ENCODE results near the gene CCDC194. TPM values are rescaled to one million over a fixed set of nuclear protein-coding genes. Genes with fewer than 3 reads are reported as not detected.

CCDC194 gene
- total RNA-seq, 1 experiment from 2014 or later, result not detected

GRCh38 chr19:17435218-17435617, 41.2 kb upstream of the CCDC194 start:
- Histone ChIP-seq H3K36me3 (ENCODE audit: control insufficient read depth in 1 of 2, insufficient read depth in 2 of 2, low read length in 2 of 2) (no peaks in the 10 kb centered on the region), H3K9me3 (ENCODE audit: control insufficient read depth in 1 of 2, insufficient read depth in 1 of 2, low read depth in 1 of 2, low read length in 2 of 2) (no peaks in the 10 kb centered on the region), H3K4me3 (replicated peaks in 1 of 2; ENCODE audit: low read depth in 1 of 2, low read length in 2 of 2) (no peak overlapping the region), H2AFZ (ENCODE audit: low read depth, low read length, poor library complexity, severe bottlenecking) (no peak overlapping the region), H3K27me3 (ENCODE audit: insufficient read depth, low read length) (no peaks in the 10 kb centered on the region), H3K4me1 (ENCODE audit: control insufficient read depth in 1 of 2, insufficient read depth in 2 of 2, low read length in 2 of 2) (no peaks in the 10 kb centered on the region), H3K9me2 (ENCODE audit: insufficient read depth) (no peaks in the 10 kb centered on the region), H3K79me2 (ENCODE audit: insufficient read depth, low read length) (no peaks in the 10 kb centered on the region), H3K9ac (ENCODE audit: low read length) (no peak overlapping the region), H3K27ac (ENCODE audit: low read depth, low read length) (no peak overlapping the region), H4K20me1 (ENCODE audit: insufficient read depth) (no peaks in the 10 kb centered on the region), H3K4me2 (ENCODE audit: low read length) (no peak overlapping the region)
- RAD21 ChIA-PET (ENCODE audit: low non-redundant PET in 1 of 2, low total read pairs in 2 of 2, uncharacterized antibody in 2 of 2, unreplicated experiment in 2 of 2), result no interaction called here
- TF ChIP-seq POLR2A (IDR thresholded peaks at IDR 0.05; ENCODE audit: borderline replicate concordance, extremely low read depth, insufficient read depth, insufficient read length), result no peak
- no peak for TF ChIP-seq MAX (IDR thresholded peaks at IDR 0.05)
- no peak for TF ChIP-seq JUND (IDR thresholded peaks at IDR 0.05)
- intact Hi-C loops (cut with micrococcal nuclease), result no loop called here
- CTCF ChIA-PET, result no interaction called here
- POLR2A ChIA-PET, result no interaction called here
- ATAC-seq (no peak), DNase-seq (ENCODE audit: low read depth, low spot score) (no peak)
- no TSS peak for BruUV-seq (replicated peaks)

GRCh38 chr19:17431417-17431816, 37.4 kb upstream of the CCDC194 start:
- Histone ChIP-seq H3K36me3 (ENCODE audit: control insufficient read depth in 1 of 2, insufficient read depth in 2 of 2, low read length in 2 of 2) (no peaks in the 10 kb centered on the region), H3K4me3 (replicated peaks in 1 of 2; ENCODE audit: low read depth in 1 of 2, low read length in 2 of 2) (no peak overlapping the region), H4K20me1 (ENCODE audit: insufficient read depth) (no peaks in the 10 kb centered on the region), H3K4me1 (ENCODE audit: control insufficient read depth in 1 of 2, insufficient read depth in 2 of 2, low read length in 2 of 2) (peaks cover 9 to 13% of the 10 kb centered on the region in 2 experiments), H3K79me2 (ENCODE audit: insufficient read depth, low read length) (no peaks in the 10 kb centered on the region), H3K4me2 (ENCODE audit: low read length) (no peak overlapping the region), H3K27me3 (ENCODE audit: insufficient read depth, low read length) (no peaks in the 10 kb centered on the region), H3K9me2 (ENCODE audit: insufficient read depth) (no peaks in the 10 kb centered on the region), H2AFZ (ENCODE audit: low read depth, low read length, poor library complexity, severe bottlenecking) (no peak overlapping the region), H3K9me3 (ENCODE audit: control insufficient read depth in 1 of 2, insufficient read depth in 1 of 2, low read depth in 1 of 2, low read length in 2 of 2) (no peaks in the 10 kb centered on the region), H3K27ac (ENCODE audit: low read depth, low read length) (no peak overlapping the region), H3K9ac (ENCODE audit: low read length) (no peak overlapping the region)
- TF ChIP-seq CEBPB (IDR thresholded peaks at IDR 0.05; ENCODE audit: low read depth), result no peak
- no peak for TF ChIP-seq EGR1 (IDR thresholded peaks at IDR 0.05; ENCODE audit: low read depth)
- TF ChIP-seq RAD21 (IDR thresholded peaks at IDR 0.05; ENCODE audit: low read depth), result no peak
- no peak for TF ChIP-seq EZH2 (IDR thresholded peaks at IDR 0.05)
- TF ChIP-seq EZH2phosphoT487 (IDR thresholded peaks at IDR 0.05; ENCODE audit: borderline replicate concordance), result no peak
- no peak for TF ChIP-seq ELF1 (IDR thresholded peaks at IDR 0.05; ENCODE audit: borderline replicate concordance, low read depth)
- TF ChIP-seq SIN3A (IDR thresholded peaks at IDR 0.05; ENCODE audit: low read depth), result no peak
- no peak for TF ChIP-seq SRF (IDR thresholded peaks at IDR 0.05; ENCODE audit: low read depth)
- no peak for TF ChIP-seq MAX (IDR thresholded peaks at IDR 0.05)
- no peak for TF ChIP-seq REST (IDR thresholded peaks at IDR 0.05; ENCODE audit: low read depth)
- no peak for TF ChIP-seq ZBTB33 (IDR thresholded peaks at IDR 0.05; ENCODE audit: extremely low read depth, insufficient replicate concordance, low read length)
- TF ChIP-seq SP1 (IDR thresholded peaks at IDR 0.05; ENCODE audit: low read depth), result no peak
- no peak for TF ChIP-seq ZFX (IDR thresholded peaks at IDR 0.05)
- no peak for TF ChIP-seq ATF3 (IDR thresholded peaks at IDR 0.05)
- TF ChIP-seq YY1 (IDR thresholded peaks at IDR 0.05; ENCODE audit: extremely low read depth, insufficient replicate concordance, low read depth, low read length), result no peak
- no peak for TF ChIP-seq CBX3 (IDR thresholded peaks at IDR 0.05; ENCODE audit: low read depth)
- POLR2A ChIA-PET, result no interaction called here
- no peak for ATAC-seq
- no TSS peak for BruUV-seq (replicated peaks)
- RAD21 ChIA-PET (ENCODE audit: low non-redundant PET in 1 of 2, low total read pairs in 2 of 2, uncharacterized antibody in 2 of 2, unreplicated experiment in 2 of 2), result no interaction called here
- intact Hi-C loops (cut with micrococcal nuclease), result no loop called here
- no peak for DNase-seq (ENCODE audit: low read depth, low spot score)
- CTCF ChIA-PET, result no interaction called here

All from HCT116 (cell line).